GM13977 (cell line): Measurements from ENCODE around the gene LYRM7.

Experiments
- DNase-seq: peaks from one replicate; pipeline ENCODE4 v3.0.0; 2012; ENCODE audit warnings: low spot score
- in situ Hi-C: fragments of 300-500 bp; cut with MboI; formaldehyde crosslinking; loops from one replicate; pipeline ENCODE4 v1.12.0; 2022; ENCODE audit warnings: low sequenced_read_pairs, low pct_unique_long_range_greater_than_20kb, mixed read lengths, inconsistent platforms; ENCODE audit not compliant: unreplicated experiment
- TF ChIP-seq, protein P1 (sequence below): IDR thresholded peaks from 2 replicates; pipeline ENCODE4 v1.5.1; 2012; ENCODE audit warnings: mild to moderate bottlenecking, control low read depth; ENCODE audit not compliant: insufficient read depth; ENCODE audit errors: extremely low read depth, missing control alignments

LYRM7 gene

DNA sequence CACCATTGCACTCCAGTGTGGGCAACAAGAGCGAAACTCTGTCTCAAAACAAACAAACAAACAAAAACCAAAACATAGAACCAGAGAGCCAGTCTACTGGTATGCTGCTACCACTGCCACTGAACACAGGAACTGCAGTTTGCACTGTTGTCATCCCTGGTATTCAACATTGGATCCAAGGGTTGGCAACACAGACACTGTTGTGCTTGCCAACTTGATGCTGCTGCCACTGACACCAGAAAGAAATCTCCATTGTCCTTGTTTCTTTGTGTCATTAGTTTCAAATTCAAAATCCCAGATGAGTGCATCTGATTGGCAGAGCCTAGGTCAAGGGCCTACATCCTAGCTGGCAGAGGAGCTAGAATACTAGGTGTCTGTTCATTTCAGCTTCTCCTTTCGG, 21.9 kb upstream of the LYRM7 start:
- no peak for DNase-seq
- TF ChIP-seq, protein P1, sequence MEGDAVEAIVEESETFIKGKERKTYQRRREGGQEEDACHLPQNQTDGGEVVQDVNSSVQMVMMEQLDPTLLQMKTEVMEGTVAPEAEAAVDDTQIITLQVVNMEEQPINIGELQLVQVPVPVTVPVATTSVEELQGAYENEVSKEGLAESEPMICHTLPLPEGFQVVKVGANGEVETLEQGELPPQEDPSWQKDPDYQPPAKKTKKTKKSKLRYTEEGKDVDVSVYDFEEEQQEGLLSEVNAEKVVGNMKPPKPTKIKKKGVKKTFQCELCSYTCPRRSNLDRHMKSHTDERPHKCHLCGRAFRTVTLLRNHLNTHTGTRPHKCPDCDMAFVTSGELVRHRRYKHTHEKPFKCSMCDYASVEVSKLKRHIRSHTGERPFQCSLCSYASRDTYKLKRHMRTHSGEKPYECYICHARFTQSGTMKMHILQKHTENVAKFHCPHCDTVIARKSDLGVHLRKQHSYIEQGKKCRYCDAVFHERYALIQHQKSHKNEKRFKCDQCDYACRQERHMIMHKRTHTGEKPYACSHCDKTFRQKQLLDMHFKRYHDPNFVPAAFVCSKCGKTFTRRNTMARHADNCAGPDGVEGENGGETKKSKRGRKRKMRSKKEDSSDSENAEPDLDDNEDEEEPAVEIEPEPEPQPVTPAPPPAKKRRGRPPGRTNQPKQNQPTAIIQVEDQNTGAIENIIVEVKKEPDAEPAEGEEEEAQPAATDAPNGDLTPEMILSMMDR = no peak
- in situ Hi-C loops = no loop called here

DNA sequence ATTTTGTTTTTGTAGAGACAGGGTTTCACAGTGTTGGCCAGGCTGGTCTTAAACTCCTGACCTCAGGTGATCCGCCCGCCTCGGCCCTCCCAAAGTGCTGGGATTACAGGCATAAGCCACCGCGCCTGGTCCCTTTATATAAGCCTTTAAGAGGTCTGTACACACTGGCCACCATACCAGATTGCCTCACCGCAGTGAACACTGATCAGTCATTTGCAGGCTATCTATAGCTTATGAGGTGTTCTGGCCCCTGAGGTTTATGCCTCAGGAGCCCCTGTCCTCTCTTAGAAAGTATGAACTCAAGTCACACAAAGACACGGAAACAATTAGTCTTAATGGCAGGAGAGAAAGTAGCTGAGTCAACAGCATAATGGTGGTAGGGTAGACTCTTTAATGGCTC, 20.3 kb upstream of the LYRM7 start:
- in situ Hi-C loops = no loop called here
- TF ChIP-seq, protein P1 = no peak
- DNase-seq = no peak

DNA sequence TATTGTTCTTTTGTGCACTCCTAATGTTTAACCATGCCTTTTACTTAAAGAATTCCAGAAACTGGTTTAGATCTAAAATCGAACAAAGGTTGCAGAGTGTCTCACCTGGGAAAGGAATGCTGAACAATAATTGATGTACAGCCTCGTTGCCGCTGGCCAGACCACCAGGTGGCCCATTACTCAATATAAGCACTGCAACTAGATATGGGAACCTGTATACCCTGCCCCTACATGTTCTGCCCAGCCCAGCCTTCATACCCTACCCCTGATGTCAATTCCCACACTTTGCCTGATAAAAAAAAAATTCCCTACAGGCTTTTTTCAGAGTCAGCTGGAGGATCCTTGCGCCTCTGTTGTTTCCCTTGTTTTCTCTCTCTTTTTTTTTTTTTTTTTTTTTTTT, 19.5 kb upstream of the LYRM7 start:
- in situ Hi-C loops = no loop called here
- DNase-seq = no peak
- TF ChIP-seq, protein P1 = no peak

DNA sequence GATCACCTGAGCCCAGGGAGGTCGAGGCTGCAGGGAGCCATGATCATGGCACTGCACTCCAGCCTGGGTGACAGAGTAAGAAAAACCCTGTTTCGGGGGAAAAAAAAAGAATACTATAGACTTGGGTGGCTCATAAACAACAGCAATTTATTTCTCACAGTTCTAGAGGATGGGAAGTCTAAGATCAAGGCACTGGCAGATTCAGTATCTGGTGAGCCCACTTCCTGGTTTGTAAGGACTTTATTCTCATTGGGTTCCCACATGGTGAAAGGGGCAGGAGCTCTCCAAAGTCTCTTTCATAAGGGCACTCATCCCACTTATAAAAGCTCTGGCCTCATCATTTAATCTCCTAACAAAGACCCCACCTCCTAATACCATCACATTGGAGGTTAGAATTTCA, 14.4 kb upstream of the LYRM7 start:
- TF ChIP-seq, protein P1 = no peak
- no peak for DNase-seq
- in situ Hi-C loops = no loop called here

DNA sequence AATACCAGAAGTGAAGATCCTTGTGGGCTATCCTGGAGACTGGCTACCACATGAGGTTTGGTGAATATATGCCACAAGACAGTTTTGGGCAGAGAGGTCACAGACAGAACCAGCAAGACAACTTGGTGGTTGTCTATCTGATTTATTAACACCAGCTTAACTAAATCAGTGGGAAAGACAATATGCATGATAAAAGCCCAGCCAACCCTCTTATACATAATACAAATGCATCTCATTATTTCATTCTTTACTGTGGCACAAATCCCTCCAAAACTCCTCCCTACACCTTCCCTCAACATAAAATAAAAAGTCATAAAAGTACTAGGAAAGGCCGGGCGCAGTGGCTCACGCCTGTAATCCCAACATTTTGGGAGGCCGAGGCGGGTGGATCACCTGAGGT, 13.8 kb upstream of the LYRM7 start:
- TF ChIP-seq, protein P1 = no peak
- DNase-seq = no peak
- in situ Hi-C loops = no loop called here

DNA sequence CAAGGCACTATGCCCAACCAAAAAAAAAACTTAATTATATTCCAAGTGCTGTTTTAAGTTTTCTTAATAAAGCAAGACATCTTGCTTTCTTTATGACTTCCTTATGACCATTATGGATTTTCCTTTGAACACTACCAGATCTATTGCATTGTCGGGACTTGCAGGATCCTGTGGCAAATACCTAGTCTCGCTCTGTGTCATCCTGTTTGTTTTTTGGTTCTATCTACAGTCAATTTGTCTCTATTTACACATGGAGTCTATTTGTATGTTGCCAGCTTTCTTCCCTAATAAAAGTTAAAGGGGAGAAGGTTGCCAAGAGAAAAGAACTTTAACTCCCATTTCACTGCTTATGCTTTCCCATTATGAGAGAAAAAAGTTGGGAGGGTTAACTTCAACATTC, 10.6 kb upstream of the LYRM7 start:
- TF ChIP-seq, protein P1 = no peak
- DNase-seq = no peak
- in situ Hi-C loops = loop anchor here (10.0 kb wide), 2 partner anchors 95 to 225 kb away; no protein-coding TSS in a partner anchor
